ENCODE data around the gene ZMYND11. TPM values are rescaled to one million over a fixed set of nuclear protein-coding genes. Genes with fewer than 3 reads are reported as not detected.

ZMYND11 gene
- total and polyA plus RNA-seq, 2 donors (not counting 1 experiment from before 2014, with no cell fraction given): 57.0 to 68.4 TPM

- H3K27ac ChIP-seq (ENCODE audit: insufficient read depth, low read length): no peak overlapping the region
- DNase-seq (ENCODE audit: low read depth in 2 of 2): peak in 1 of 2 donors; percentile 20
- H3K4me1 ChIP-seq (ENCODE audit: control insufficient read depth, extremely low read depth, insufficient read depth, low read length): peaks cover 4% of the 10 kb centered on the region
- no peak overlapping the region for H2AFZ ChIP-seq (ENCODE audit: low read length)
- H3K4me2 ChIP-seq (ENCODE audit: extremely low read depth, insufficient read depth, low read length): no peak overlapping the region
- H3K9ac ChIP-seq (ENCODE audit: insufficient read depth, low read length): no peak overlapping the region
- H3K4me3 ChIP-seq (replicated peaks in 1 of 4; ENCODE audit: control extremely low read depth in 1 of 4, insufficient read depth in 1 of 4, low read depth in 3 of 4, low read length in 4 of 4): no peak overlapping the region
- H3K36me3 ChIP-seq (ENCODE audit: control insufficient read depth, insufficient read depth, low read length): peaks cover 2% of the 10 kb centered on the region
- peak; percentile 28 to 36 for TF ChIP-seq CTCF (conservative IDR thresholded peaks at IDR 0.05 in 1 of 2, IDR thresholded peaks at IDR 0.05 in 1 of 2; ENCODE audit: low read depth in 1 of 2, low read length in 2 of 2)
- no peak for TF ChIP-seq EZH2 (IDR thresholded peaks at IDR 0.05; ENCODE audit: low read length, missing control alignments)
- no peaks in the 10 kb centered on the region for H3K27me3 ChIP-seq (ENCODE audit: control insufficient read depth, insufficient read depth, low read length)
- H3K9me3 ChIP-seq (ENCODE audit: control insufficient read depth, insufficient read depth, low read depth, low read length): no peaks in the 10 kb centered on the region
- no peaks in the 10 kb centered on the region for H4K20me1 ChIP-seq (ENCODE audit: control insufficient read depth, extremely low read depth, insufficient read depth, low read length)
- no peaks in the 10 kb centered on the region for H3K79me2 ChIP-seq (ENCODE audit: control insufficient read depth, insufficient read depth, low read length)
Measured at GRCh38 chr10:287814-288213, 152.6 kb downstream of the ZMYND11 start.

- no peaks in the 10 kb centered on the region for H3K27me3 ChIP-seq (ENCODE audit: control insufficient read depth, insufficient read depth, low read length)
- no peak overlapping the region for H3K27ac ChIP-seq (ENCODE audit: insufficient read depth, low read length)
- H2AFZ ChIP-seq (ENCODE audit: low read length): no peak overlapping the region
- no peak overlapping the region for H3K4me3 ChIP-seq (replicated peaks in 1 of 4; ENCODE audit: control extremely low read depth in 1 of 4, insufficient read depth in 1 of 4, low read depth in 3 of 4, low read length in 4 of 4)
- peaks cover 4% of the 10 kb centered on the region for H3K4me1 ChIP-seq (ENCODE audit: control insufficient read depth, extremely low read depth, insufficient read depth, low read length)
- DNase-seq (ENCODE audit: low read depth in 2 of 2): no peak
- H3K4me2 ChIP-seq (ENCODE audit: extremely low read depth, insufficient read depth, low read length): no peak overlapping the region
- no peaks in the 10 kb centered on the region for H4K20me1 ChIP-seq (ENCODE audit: control insufficient read depth, extremely low read depth, insufficient read depth, low read length)
- TF ChIP-seq EZH2 (IDR thresholded peaks at IDR 0.05; ENCODE audit: low read length, missing control alignments): no peak
- no peak for TF ChIP-seq CTCF (conservative IDR thresholded peaks at IDR 0.05 in 1 of 2, IDR thresholded peaks at IDR 0.05 in 1 of 2; ENCODE audit: low read depth in 1 of 2, low read length in 2 of 2)
- H3K36me3 ChIP-seq (ENCODE audit: control insufficient read depth, insufficient read depth, low read length): peaks cover 2% of the 10 kb centered on the region
- no peaks in the 10 kb centered on the region for H3K79me2 ChIP-seq (ENCODE audit: control insufficient read depth, insufficient read depth, low read length)
- H3K9me3 ChIP-seq (ENCODE audit: control insufficient read depth, insufficient read depth, low read depth, low read length): no peaks in the 10 kb centered on the region
- no peak overlapping the region for H3K9ac ChIP-seq (ENCODE audit: insufficient read depth, low read length)
Measured at GRCh38 chr10:288316-289200, 153.3 kb downstream of the ZMYND11 start.

GRCh38 chr10:289581-289980 is 154.3 kb downstream of the ZMYND11 start:
- DNase-seq (ENCODE audit: low read depth in 2 of 2): no peak

More at GRCh38 chr10:289581-289980, 154.3 kb downstream of the ZMYND11 start:
- Histone ChIP-seq H4K20me1 (ENCODE audit: control insufficient read depth, extremely low read depth, insufficient read depth, low read length) (no peaks in the 10 kb centered on the region), H3K27me3 (ENCODE audit: control insufficient read depth, insufficient read depth, low read length) (no peaks in the 10 kb centered on the region), H3K4me3 (replicated peaks in 1 of 4; ENCODE audit: control extremely low read depth in 1 of 4, insufficient read depth in 1 of 4, low read depth in 3 of 4, low read length in 4 of 4) (no peak overlapping the region), H3K27ac (ENCODE audit: insufficient read depth, low read length) (no peak overlapping the region), H3K36me3 (ENCODE audit: control insufficient read depth, insufficient read depth, low read length) (no peaks in the 10 kb centered on the region), H3K4me2 (ENCODE audit: extremely low read depth, insufficient read depth, low read length) (no peak overlapping the region), H3K4me1 (ENCODE audit: control insufficient read depth, extremely low read depth, insufficient read depth, low read length) (peaks cover 4% of the 10 kb centered on the region), H2AFZ (ENCODE audit: low read length) (no peak overlapping the region), H3K9me3 (ENCODE audit: control insufficient read depth, insufficient read depth, low read depth, low read length) (no peaks in the 10 kb centered on the region), H3K9ac (ENCODE audit: insufficient read depth, low read length) (no peak overlapping the region), H3K79me2 (ENCODE audit: control insufficient read depth, insufficient read depth, low read length) (no peaks in the 10 kb centered on the region)
- TF ChIP-seq EZH2 (IDR thresholded peaks at IDR 0.05; ENCODE audit: low read length, missing control alignments) (no peak), CTCF (conservative IDR thresholded peaks at IDR 0.05 in 1 of 2, IDR thresholded peaks at IDR 0.05 in 1 of 2; ENCODE audit: low read depth in 1 of 2, low read length in 2 of 2) (no peak)
